HT1080 (cell line): ENCODE data around the gene ABLIM2. TPM values are rescaled to one million over a fixed set of nuclear protein-coding genes. Genes with fewer than 3 reads are reported as not detected.

Experiments
- DNase-seq: peaks from one replicate; pipeline ENCODE4 v3.0.0-alpha.2; 2015; ENCODE audit warnings: low read depth
- total RNA-seq: library from RNA; depleted of rRNA; stranded (reverse); fragments of >200 nt; shearing (Covaris generic); gene quantifications from 2 replicates; pipeline ENCODE4 v1.2.3, GENCODE V29; 2014

ABLIM2 gene
- total RNA-seq, 1 experiment from 2014 or later: 0.19 TPM

DNA sequence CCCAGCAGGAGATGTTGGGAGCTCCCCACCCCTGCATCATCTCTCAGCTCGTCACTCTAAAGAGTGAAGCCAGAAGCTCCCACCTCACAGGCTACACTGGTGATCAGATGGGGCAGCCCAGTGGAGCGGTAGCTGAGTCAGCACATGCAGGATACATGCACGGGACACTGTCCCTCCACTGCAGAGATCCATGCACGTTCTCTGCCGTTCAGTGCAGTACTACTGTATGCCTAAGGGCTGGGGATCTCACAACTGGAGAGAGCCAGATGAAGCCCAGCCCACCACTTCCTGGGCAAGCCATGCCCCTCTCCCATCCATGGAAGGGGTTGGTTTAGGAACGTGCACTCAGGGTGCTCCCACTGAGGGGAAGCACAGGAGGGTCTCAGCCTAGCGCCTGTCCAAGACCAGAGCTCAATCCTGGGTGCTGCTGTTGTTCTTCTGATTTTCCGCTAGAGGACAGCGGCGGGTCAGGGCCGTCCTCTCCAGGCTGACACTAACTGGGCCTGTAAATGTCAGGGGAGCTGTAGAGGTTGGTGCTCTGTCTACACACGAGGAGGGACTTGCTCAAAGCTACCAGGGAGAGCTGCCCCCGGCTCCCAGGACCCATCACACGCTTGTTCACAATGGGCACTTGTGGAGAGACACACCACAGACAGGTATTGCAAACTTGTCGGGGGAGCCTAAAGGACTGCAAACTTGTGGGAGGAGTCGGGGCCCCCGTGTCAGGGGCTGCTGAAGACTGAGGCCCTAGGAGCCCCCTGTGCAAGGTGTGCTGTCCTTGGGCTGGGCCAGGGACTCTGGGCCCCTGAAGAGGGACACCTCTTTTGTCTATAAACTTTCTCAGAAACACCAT is 18.2 kb upstream of the ABLIM2 start:
- peak; percentile 46 for DNase-seq

DNA sequence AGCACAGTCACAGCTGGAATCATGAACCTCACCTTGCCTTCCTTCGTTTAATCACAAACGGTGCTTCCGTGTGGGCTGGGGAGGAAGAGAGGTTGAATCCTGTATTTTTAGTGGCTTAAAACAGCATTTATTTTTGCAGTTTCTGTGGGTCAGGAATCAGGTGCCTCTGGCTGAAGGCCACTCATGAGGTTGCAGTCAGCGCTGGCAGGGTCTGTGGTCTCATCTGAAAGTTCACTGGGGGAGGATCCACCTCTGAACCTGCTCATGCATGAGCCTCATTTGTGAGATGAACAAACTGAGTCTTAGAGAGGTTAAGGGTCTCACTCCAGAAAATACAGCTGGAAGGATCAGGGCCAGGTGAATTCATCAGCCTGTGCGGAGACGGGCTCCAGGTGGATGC is 17.1 kb upstream of the ABLIM2 start:
- no peak for DNase-seq

DNA sequence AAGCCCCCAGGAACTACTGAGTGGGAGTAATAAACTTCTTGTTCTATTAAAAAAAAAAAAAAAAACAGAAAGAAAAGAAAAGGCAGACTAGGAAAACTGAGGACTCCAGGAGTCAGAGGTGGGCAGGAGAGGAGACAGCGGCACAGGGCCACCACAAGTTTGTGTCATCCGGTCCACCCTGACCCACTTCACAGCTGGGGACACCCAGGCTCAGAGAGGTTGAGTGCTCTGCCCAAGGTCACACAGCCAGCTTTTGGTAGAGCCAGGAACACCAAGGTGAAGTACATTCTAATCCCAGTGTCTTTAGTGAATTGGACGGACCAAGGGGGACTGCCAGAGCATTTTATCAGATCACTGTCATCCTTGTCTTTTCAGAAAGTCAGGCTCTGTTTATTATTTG is 16.4 kb upstream of the ABLIM2 start:
- DNase-seq: no peak

DNA sequence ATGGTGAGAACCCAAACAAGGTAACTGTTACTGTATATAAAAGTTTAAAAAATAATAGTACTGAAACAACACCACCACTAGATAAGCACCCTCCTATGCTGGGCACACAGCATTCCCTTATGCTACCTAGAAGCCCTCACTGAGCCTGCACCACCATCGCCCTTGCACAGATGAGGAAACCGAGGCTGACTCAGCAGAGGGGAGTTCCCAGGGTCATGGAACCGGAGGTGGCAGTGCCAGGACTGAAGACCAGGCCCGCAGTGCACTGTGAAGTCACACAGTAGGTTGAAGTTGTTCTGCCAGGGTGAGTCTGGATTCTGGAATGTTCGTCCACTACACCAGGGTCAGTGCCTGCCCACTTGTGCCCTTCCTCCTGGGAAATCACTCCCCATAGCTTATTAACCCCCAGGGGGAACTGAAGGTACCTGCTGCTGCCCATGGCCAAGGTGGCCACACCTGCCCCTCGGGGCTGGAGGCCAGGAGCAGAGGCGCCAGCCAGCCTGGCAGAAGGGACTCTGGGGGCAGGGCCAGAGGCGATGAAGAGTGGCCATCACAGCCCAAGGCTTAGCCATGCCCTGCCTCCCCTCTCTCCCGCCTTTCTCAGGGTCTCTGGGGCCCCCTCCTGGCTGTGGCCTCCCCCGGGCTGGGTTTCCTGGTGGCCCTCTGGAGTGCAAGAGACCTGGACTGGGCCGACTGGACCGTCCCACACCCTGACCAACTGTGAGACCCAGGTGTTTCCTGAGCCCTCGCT is 15.1 kb upstream of the ABLIM2 start:
- no peak for DNase-seq

DNA sequence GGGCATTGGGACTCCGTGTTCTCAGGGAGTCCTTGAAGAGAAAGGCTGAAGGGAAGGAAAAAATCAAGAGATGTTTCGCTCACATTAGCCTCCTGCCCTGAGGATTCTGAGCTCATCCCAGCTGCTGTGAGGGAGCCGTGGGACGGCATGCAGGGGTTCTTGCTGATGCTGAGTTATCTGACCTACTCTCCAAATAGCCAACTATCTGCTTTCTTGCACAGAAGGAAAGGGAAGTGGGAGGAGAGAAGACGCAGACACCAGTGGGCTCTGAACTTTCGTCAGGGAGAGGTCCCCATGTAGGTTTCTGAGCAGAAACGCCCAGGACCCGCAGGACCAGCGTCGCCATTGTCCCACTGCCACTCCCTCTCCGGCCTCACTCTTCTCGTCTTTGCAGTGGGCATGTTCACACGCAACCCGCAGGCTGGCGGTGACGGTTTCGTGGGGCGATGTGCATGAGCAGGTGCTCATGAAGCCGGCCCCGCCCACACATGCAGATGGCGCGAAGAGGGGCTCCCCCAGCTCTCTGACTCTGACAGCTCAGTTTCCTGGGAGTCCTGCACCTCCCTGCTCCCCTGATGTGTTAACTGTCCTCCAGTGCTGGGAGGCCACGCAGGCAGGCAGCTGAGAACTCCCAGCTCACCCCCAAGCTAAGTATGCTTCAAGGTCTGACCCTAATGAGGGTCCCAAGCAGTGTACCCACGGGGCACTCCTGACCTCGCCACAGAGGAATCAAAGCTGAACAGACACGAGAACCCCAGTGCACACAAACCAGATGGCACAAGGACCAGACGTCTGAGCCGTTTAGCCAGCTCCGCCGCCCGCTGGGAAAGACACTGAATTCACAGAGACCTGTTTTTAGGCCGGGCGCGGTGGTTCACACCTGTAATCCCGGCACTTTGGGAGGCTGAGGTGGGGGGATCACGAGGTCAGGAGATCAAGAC is 13.6 kb upstream of the ABLIM2 start:
- DNase-seq: no peak

DNA sequence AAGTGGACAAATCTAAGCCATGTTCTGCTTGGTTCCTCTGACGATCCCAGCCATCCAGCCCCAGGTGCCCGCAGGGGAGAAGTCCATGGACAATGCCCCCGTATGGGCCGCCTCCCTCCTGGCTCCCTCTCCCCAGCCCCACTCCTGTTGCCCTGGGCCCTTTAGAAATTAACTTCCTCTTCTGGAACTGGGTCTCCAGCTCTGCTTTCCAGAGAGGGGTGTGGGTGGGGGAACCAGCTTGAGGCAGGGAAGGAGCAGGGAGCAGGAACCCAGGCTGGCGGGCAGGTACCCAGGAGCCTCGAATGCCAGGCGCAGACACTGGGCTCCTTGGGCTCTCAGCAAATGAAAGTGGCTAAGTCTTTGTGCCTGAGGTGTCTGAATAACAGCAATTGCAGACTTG is 12.7 kb upstream of the ABLIM2 start:
- no peak for DNase-seq

DNA sequence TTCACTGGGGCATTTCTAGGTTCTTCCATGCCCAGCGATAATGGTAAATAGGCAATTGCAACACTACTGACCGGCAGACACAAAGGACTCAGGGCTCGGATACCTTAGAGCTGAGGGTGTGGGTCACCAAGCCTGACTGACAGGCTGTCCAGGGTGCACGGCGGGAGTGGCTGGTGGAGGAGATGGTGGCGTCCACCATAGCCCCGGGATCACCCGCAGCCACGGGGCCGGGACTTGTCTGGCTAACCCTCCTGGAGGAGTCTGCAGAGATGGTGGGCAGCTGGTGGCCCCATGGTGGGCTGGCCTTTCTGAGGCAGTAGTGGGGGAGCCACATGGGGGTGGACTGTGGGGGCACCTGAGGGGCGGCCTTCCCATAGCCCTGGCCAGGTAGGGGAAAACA is 11.7 kb upstream of the ABLIM2 start:
- DNase-seq: no peak

DNA sequence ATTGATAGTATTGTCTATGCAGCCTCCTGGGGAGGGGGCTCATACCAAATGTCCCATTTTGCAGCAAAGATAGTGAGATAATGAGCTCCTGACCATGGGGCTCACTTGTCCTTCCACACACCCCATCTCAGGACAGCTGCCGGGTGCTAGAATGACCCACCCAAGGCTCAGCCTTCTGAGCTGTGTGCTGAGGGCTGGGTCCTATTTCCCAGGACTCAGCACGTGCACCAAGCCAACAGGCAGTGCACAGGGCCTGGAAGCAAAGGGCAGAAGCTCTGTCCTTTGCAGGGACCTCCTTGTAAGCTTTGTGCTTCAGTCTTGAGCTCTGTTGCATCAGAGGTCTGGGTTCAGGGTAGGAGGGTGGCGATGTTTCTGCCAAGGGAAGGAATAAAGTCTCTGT is 11.2 kb upstream of the ABLIM2 start:
- DNase-seq: no peak

DNA sequence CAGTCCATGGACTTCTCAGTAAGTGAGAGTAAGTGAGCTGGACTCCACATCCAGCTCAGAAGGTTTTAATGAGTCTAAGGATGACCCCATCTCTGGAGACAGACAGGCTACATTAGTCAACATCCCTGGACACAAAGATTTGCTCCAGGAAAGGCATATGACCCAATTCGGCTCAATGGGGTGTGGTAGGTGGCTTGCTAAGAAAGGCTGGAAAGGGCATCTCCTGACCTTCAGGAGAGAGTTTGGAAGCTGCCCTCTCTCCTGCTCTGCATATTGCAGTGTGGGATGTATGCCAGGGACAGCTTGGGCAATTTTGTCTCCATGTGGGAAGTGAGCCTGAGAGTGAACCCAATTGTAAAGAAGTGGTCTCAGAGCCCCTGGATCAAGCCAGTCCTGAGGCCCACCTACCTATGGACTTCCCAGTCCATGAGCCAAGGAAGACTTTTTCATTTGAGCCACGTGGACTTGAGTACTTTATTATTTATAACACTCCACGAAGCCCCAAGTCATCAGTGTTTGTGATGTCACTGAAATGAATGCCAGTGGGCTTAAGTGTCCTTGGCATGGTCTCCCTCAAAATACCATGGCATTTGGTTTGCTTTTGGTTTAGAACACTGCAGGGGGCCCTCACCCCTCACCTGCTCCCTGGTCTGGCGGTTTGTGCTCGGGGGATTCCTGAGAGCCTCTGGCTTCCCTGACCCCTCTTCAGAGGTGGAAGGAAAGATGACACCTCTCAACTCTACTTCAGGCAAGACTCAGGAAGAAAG is 10.4 kb upstream of the ABLIM2 start:
- DNase-seq: no peak

DNA sequence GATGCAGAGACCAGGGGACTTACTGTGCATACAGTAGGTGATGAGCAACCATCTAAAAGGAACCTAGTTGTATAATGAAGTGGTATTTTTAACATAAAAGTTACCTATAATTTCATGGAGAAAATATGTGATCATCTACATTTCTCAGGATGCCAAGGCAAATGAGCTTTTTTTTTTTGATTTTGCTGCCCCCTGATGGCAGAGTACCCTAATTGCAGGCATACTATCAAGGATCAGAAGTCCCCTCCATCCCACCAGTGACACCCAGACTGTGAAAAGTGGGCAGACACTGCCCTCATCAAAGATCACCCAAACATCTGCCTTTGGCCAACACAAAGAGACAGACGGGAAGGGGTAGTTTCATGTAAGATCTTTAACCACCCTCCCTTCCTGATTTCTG is 9.6 kb upstream of the ABLIM2 start:
- no peak for DNase-seq

DNA sequence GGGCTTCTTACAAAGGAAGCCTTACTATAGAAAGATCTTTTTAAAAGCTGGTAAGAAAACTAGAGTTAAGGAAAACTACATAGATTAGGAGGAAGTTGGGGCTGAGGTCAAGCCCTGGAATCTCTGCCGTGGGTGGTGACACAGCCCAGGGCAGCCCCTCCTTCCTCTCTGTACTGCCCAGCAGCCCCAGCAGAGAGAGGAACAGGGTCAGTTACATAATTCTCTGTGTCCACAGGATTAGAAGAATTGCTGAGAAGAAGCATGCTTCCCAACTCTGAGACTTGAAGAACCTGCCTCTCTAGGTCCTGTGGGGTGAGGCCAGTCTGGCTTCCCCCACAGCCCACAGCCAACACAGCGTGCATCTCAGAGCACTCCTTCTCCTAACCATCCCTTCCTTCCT is 9.2 kb upstream of the ABLIM2 start:
- DNase-seq: no peak

DNA sequence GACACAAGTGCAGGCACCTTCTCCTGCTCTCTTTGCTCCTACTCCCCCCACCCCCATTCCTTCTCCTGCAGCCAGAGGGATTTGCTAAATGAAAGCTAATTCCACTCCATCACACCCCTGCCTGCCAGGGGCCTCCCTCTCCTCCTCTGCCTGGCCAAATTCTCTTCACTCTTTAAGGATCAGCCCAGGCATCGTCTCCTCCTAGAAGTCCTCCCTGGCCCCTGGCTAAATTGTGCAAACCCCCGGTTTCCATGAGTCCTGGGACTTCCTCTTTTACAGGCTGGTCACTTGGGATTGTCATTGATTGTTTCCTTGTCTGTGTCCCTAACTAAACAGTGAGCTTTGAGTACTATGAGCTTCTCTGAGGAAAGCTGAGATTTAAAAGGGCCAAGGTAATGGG is 8.7 kb upstream of the ABLIM2 start:
- no peak for DNase-seq

DNA sequence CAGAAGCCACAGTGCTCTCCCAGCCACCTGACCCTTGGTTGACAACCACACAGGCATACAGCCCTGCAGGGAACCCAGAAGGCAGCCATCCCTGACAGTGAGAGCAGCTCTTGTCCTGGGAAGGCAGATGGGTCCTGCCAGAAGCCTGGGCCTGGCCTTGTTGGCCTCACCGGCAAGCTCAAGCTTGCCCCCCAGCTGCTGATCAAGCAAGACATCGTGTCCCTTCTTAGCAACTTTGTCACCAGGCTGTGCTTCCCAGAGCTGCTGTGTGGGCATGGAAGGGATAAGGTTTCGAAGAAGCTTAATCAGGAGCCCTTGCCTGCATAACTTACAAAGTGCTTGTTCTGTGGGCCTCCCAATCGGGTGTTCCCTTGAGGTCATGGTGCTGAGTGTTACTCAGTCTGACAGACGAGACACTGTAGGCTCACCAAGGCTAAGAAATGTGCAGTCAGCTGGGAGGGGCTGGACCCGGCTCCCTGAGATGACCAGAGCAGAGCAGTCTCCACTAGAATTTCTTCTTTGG is 6.8 kb upstream of the ABLIM2 start:
- DNase-seq: no peak

DNA sequence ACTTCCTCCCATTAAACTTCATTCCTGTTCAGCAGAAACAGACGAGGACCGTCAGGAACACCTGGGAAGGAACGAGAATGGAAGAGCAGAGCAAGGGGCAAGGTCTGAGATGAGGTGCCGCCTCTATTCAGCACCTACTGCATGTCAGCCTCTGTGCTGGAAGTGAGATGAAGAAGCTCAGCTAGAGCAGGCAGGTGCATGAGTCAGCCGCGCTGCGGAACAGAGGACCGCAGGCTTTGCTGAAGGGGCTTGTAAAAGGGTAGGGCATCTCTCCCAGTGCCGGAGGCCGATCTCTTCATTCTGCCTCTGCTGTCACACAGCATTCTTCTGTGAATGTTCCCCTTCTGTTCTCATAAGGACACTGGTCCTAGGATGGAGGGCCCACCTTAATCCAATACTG is 6.1 kb upstream of the ABLIM2 start:
- no peak for DNase-seq

DNA sequence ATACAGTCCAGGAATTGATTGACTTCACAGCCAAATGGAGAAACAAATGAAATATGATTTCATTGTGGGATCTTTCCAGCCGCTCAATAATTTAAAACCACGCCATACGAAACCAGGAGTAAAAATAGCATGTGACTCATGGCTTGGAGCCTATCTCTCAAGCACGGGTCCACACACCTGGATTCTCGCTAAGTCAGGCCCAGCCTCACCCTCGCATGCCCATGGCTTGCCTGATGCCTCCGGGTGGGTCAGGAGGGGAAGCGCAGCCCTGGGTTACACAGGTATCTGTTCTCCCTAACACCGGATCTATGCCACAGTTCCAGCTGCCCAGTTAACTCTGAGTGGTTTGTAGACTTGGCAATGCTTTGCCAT is 5.6 kb upstream of the ABLIM2 start:
- no peak for DNase-seq

DNA sequence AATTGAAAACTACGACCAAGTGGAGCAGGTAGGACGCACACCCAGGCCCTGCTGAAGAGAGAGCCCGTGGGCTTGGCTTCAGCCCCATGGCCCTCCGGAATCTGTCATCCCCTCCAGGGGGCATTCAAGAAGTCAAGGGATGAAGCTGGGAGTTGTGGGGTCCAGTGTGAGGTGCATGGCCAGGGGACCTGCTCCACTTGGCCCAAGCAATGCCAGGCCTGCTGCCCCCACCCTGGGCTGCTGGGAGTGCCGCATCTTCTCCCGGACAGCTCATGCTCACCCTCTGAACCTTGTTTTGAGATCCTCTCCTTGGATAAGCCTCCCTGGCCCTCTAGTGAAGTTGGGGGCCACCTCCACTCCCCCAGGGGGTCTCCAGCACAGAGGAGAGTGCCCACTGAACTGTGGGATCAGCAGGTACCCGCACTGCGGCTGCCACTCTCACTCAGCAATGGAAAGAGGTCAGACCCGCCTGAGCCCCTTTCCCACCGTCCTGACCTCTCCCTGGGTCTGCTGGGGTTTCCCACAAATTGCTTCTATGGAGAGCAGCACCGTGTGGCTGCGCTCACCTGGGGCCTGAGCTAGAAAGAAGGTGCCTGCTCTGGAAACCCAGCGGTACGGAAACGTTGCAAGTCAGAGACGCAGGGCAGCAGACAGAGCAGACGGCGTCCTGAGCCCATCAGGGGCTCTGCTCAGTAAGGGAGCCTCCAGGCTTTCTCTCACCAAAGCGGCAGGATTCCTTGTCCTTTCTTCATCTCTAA is 5.0 kb upstream of the ABLIM2 start:
- no peak for DNase-seq

DNA sequence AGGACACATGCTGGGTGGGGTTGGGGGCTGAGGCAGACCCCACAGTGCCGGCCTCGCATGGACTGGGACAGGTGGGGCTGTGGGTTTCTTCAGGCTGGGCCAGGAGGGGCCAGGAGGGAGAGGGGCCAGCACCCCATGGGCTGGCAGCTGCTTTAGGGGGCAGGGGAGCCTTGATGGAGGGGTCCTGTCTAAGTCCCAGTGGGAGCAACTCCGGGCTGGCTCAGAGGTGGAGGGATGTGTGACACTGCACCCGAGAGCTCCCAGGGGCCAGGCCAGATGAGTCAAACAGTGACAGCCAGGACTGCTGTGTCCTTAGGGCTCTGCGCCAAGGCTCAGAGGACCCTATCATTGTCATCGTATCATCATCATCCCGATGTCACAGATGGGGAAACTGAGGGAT is 4.4 kb upstream of the ABLIM2 start:
- no peak for DNase-seq

DNA sequence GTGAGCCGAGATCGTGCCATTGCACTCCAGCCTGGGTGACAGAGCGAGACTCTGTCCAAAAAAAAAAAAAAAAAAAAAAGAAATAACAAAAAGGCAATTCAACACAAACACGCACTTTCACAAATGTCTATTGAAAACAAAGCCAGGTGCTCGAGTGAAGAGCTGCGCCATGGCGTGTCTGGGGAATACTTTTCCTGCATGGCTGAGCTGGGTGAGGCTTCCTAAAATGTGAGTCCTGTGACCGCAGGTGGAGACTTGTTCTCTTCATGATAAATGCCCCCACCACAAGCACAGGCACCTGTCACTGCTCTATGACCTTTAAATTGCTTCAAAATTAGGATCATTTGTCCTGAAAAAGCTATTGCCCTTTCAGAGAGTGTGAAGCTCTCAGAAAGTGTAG is 4.0 kb upstream of the ABLIM2 start:
- DNase-seq: no peak

DNA sequence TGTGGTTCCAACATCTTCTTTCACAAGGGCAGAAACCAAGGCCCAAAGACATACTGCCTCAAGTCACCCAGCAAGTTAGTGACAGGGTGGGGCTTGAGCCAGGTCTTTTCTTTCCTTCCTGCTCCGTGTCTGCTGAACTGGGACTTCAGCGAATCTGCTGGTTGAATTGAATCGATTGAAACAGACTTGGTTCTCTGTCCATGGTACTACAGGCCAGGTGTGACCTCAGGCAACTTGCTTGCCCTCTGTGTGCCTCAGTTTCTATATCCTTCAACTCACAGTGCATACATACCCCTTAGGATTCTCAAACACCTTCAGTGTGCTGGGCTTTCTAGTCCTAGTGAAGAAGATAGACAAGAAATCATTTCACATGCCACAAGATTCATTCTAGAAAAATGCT is 2.0 kb upstream of the ABLIM2 start:
- DNase-seq: no peak

DNA sequence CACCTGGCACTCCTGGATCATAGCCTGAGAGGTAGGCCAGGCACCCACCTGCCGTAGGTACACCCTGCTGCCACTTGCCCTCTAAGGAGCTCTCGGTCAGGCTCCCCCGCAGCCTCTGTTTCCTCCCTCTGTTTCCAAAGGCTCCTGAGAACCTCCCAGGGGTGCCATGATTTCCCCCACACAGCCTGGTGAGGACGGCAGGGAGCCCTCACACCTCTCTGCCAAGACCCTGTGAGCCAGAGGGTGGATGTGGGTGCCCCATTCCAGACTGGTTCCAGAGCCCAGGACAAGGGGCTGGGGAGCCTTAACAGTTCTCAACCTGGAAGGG is 1.6 kb upstream of the ABLIM2 start:
- no peak for DNase-seq
